ENCODE measurements around the gene SHE.
A peak's percentile ranks its signal among the peaks of the same experiment; 100 is the strongest.

Gene SHE

DNA sequence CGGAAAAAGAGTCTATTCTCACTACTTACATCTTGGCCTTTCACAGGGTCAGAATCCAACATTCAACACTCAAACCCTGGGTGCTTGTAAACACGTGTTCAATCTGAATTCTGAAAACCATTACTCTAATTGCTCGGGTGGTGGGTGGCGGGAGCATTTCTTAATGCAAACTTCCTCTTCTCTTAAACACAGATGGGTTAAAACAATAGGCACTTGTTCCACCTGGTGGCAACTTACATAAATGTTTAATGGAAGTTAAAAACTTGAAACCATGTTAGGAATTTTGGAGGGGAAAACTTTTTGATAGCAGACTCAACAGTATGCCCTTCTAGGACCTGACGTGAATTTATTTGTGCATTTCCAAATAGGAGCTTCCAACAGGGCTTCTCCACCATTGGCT is 23.6 kb downstream of the SHE start:
- DNase-seq (ENCODE audit: low spot score): no peak

DNA sequence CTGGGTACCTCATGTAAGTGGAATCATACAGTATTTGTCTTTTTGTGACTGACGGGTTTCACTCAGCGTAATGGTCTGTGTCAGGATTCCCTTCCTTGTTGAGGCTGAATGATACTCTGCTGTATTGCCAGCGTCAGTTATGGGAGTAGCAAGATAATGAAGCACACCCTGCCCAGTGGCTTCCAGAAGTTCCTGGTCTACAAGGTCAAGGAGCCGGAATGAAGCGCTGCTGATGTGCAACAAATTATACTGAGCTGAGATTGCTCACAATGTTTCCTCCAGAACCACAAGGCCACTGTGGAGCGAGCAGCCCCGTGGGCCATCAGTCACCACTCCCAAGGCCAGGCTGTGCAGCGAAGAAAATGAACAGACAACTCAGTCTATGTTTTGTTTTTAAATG is 24.2 kb downstream of the SHE start:
- DNase-seq (ENCODE audit: low spot score): no peak

DNA sequence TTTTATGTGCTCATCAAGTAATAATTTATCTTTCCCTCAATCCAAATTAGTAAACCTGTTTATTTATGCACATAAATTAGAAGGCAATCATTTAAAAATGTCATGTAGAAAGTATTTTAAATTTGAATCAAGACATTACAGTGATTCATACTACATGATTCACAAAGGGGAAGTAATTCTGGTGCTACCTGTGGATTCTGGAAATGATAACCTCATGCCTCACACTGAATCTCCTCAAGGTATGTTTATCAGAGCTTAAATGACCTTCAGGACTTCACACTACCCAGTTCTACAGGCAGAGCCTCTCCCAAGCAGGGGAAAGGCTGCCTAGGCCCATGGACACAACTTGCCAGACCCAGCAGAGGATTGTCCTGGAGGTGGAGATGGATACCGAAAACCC is 25.4 kb downstream of the SHE start:
- no peak for DNase-seq (ENCODE audit: low spot score)

DNA sequence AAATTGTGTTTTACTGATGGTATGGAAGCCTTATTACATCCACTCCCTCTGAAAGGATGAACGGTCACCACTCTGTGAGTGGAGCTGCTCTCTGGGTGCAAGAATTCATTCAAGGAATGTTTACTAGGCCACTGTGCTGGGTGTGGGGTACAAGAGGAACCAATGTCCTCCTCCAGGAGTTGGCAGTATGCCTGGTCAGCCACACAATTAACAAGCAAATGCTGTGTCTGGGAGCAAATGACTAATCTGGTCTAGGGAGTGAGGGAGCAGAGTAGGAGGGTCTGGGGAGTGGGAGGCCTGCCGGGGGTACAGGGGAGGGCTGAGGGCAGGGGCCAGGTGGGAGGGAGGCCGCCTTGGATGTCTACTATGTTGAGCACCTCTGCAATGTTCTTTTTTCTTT is 27.4 kb downstream of the SHE start:
- peak; percentile 26 for DNase-seq (ENCODE audit: low spot score)

DNA sequence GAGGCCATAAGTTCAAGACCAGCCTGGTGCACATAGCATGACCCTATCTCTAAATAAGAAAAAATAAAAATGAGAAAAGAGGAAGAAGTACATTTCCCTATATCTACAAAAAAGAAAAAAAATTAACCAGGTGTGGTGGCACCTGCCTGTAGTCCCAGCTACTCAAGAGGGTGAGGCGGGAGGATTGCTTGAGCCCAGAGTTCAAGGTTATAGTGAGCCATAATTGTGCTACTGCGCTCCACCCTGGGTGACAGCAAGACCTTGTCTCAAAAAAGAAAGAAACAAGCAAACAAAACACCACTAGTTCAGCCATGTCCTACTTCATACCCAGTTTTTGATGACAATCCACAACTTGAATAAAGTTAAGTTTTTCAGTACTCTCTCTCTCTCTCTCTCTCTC is 30.9 kb downstream of the SHE start:
- DNase-seq (ENCODE audit: low spot score): no peak

DNA sequence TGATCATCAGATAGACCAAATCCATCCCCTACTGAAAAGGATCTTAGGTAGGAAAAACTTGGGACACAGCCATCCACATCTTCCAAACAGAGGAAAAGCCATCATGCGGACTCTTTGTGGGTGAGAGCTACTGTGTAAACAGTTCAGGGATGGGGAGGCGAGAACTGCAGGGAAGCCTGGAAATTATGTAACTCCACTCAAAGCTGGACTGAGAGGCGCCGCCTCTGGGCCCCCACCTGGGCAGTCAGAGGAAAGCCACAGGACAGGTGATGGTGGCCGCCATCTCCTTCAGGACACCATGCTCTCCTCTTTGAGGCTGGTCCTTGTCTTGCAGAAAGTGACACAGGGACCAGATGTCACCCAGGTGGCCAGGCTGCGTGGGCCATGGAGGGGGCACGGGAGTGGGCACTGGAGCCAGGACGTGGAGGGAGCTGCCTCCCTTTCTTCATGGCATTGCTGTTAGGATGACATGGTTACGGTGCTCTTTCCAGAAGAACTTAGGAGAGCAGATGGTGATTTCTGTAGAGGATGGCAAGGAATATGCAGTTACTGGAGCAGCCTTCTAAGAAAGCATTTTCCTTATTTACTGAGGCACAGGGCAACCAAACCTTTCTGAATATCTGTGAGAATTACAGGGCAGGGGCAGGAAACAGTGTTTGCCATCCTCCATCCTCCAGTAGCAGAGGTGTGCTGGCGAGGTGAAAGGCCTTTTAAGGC is 32.2 kb downstream of the SHE start:
- no peak for DNase-seq (ENCODE audit: low spot score)

DNA sequence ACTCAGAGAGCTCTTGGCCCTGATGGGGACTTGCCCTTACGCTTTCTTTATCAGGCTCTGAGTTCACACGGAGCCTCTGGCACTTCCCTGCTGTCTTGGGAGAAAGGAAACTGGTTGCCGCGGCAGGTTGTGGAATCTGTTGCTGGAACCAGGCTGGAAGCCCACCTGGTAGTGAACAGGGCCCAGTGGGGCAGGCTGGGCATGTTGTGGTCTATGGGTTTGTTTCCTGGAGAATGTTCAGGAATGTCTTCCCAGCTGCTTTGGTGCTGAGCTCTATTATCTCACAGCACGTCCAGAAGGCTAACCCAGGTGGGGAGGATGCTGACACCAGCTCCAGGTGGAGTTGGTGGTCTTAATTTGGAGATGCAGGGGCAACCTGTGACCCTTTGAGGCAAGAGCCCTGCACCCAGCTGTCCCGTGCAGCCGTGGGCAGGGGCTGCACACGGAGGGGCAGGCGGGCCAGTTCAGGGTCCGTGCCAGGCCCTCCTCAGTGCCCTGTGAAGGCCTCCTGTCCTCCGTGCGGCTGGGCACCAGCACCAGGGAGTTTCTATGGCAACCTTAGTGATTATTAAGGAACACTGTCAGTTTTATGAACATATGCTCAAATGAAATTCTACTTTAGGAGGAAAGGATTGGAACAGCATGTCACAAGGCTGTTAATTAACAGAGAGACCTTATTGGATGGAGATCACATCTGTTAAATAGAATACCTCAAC is 33.5 kb downstream of the SHE start:
- DNase-seq (ENCODE audit: low spot score): peak; percentile 63

DNA sequence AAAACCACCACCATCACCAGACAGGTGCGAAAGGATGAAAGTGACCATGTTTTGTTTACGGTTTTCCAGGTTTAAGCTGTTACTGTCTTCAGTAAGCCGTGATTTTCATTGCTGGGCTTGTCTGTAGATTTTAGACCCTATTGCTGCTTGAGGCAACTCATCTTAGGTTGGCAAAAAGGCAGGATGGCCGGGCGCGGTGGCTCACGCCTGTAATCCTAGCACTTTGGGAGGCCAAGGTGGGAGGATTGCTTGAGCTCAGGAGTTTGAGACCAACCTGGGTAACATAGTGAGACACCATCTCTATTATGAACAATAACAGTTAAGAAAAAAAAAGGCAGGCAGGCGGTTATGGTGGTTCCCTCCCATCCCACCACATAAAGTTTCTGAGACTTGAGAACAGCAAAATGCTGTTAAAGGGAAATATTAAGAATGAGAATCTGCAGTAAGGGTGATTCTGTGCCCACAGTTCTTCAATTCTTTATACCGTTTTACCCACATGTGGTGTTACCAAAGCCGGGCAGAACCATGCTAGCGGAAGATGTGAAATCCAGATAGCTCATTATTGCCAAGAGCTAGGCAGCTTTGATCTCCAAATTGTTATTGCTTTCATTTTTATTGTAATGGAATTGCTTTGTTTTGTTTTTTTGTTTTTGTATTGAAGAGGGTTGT is 34.6 kb downstream of the SHE start:
- DNase-seq (ENCODE audit: low spot score): no peak

DNA sequence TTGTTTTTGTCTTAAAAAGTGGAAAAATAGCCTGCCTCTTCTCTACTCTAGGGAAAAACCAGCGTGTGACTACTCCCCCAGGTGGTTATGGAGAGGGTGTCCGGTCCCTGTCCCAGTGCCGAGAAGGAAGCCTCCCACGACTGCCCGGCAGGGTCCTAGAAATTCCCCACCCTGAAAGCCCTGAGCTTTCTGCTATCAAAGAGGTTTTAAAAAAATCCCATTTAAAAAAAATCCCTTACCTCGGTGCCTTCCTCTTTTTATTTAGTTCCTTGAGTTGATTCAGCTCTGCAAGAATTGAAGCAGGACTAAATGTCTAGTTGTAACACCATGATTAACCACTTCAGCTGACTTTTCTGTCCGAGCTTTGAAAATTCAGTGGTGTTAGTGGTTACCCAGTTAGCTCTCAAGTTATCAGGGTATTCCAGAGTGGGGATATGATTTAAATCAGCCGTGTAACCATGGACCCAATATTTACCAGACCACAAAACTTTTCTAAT is 35.2 kb downstream of the SHE start:
- no peak for DNase-seq (ENCODE audit: low spot score)

DNA sequence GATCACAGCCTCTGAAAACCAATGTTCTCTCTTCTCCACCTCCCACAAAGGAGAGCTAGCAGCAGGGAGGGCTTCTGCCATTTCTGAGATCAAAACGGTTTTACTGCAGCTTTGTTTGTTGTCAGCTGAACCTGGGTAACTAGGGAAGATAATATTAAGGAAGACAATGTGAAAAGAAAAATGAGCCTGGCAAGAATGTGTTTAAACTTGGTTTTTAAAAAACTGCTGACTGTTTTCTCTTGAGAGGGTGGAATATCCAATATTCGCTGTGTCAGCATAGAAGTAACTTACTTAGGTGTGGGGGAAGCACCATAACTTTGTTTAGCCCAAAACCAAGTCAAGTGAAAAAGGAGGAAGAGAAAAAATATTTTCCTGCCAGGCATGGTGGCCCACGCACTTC is 36.0 kb downstream of the SHE start:
- no peak for DNase-seq (ENCODE audit: low spot score)

DNA sequence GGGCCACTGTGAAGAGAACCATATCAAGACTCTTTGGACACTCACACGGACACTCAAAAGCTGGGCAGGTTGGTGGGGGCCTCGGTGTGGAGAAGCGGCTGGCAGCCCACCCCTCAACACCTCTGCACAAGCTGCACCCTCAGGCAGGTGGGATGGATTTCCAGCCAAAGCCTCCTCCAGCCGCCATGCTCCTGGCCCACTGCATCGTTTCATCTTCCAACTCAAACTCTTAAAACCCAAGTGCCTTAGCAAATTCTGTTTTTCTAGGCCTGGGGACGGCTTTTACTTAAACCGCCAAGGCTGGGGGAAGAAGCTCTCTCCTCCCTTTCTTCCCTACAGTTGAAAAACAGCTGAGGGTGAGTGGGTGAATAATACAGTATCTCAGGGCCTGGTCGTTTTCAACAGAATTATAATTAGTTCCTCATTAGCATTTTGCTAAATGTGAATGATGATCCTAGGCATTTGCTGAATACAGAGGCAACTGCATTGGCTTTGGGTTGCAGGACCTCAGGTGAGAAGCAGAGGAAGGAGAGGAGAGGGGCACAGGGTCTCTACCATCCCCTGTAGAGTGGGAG is 36.5 kb downstream of the SHE start:
- no peak for DNase-seq (ENCODE audit: low spot score)

DNA sequence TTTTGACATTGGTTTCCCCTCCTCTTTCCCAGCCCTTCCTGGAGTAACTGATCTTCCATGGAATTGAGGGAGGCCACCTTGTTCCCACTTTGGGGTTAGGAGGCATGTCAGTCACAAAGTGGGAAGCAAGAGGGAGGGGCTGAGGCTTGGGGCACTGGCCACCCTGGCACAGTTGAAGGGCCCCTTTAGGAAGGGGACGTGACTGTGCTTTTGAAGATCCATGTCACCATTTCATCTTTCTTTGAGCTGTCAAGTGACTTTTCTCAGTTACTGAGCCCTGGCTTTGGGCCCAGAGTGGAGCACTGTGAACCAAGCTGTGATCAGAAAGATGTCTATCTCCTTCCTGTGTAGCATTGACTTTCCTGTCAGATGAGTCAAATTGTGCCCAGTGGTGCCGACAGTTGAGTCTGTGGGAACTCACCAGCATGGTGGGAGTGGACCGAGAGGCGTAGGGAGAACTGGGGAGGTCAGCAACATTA is 38.7 kb downstream of the SHE start:
- no peak for DNase-seq (ENCODE audit: low spot score)

DNA sequence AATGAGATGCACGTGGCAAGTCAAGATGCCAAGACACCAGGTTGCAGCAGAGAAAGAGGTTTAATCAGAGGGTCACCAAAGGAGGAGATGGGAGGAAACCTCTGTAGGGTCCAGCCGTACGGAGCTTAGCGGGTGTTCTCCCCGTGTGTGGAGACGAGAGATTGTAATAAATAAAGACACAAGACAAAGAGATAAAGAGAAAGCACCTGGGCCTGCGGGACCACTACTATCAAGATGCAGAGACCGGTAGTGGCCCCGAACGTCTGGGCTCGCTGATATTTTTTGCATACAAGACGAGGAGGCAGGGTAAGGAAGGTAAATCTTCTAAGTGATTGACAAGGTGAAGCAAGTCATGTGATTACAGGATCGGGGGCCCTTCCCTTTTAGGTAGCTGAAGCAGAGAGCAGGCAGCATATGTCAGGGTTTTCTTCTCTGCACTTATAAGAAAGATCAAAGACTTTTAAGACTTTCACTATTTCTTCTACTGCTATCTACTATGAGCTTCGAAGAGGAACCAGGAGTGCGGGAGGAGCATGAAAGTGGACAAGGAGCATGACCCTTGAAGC is 41.4 kb downstream of the SHE start:
- no peak for DNase-seq (ENCODE audit: low spot score)

DNA sequence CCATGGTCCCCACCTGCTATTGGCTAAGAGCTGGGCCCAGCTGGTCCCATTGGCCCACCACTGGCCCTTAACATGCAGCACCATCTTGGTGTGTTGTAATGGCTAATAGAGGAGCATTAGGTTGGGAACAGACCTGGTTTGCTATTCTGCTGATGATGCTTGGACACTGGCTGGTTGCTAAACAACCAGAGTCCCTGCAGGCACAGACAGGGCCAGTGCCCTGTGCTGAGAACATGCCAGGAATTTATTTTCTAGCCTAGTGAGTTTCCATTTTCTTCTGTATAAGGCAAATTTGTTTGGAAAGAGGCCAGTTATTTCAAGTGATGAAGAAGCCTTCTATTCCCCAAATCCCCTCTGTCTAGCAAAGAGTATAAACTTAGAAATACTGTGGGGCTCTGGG is 43.1 kb downstream of the SHE start:
- DNase-seq (ENCODE audit: low spot score): peak; percentile 24

DNA sequence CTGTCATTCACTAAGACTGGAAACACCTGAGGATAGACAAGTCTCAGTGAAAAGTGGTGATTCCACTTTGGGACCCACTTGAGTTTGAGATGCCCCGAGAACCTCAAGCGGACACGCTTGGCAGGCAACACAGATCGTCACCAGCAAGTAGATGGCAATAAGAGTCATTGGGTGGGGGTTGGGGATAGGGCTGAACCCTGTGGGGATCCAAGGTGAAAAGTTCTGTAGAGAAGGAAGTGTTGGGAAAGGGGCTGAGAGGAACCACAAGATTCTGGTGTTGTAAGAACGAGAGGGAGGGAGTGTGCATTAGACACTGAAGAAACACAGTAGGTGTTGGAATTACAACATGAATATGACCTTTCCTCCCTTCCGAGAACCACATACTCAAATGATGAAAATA is 45.6 kb downstream of the SHE start:
- no peak for DNase-seq (ENCODE audit: low spot score)

DNA sequence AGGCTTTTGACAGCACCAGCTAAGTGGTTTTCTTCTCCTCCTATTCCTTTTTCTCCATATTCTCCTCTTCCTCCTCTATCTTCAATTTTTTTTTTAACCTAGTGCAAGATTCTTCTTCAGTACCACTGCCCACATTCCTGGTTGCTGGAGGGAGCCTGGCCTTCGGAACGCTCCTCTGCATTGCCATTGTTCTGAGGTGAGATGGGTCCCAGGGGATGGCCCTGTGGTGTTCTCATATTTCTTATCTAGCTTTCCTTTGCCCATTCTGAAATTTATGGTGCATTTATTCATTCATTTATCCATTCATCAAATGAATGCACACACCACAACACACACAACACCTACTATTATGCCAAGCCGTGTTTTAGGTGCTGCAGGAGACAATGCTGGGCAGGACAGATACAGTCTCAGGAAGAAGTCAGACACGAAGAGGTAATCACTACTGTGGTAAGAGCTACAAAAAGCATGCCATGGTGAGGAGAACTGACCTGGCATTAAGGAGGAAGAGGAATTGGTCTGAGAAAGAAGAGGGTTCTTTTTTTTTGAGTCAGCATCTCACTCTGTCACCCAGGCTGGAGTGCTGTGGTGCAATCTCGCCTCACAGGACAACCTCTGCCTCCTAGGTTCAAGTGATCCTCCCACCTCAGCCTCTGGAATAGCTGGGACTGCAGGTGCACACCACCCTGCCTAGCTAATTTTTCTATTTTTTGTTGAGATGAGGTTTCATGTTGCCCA is 47.7 kb downstream of the SHE start:
- DNase-seq (ENCODE audit: low spot score): no peak

DNA sequence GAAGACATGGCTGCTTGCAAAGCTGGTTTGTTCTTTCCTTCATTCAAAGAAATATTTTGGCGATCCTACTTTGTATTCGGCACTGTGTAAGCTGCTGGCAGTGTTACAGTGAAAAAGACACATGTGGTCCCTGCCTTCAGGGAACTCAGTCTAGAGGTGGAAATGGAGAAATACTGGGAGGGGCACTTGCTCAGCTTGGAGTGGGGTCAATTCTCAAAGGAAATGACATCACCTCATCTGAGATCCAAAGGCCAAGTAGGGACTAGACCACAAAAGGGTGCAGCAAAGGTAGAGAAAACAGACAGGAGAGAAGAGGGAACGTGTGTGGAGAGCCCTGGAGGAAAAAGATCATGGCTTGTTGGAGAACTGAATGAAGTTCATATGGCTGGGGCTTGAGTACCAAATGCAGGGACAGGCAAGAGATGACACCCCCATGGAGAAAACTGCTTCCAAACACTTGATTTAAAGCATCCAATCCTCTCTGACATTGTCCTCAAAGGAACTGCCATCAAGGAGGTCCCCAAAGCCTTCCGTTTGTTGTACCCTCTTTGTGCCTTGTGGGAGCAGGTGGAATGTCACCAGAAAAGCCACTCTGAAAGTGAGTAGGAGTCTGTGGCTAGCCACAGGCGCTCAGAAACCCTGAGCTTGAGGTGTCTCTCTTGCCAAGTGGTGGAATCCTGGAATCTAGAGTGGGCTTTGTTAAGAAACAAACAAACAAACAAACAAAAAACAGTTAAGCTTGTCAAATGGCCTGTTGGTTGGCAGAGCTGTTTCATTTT is 48.4 kb downstream of the SHE start:
- DNase-seq (ENCODE audit: low spot score): no peak

DNA sequence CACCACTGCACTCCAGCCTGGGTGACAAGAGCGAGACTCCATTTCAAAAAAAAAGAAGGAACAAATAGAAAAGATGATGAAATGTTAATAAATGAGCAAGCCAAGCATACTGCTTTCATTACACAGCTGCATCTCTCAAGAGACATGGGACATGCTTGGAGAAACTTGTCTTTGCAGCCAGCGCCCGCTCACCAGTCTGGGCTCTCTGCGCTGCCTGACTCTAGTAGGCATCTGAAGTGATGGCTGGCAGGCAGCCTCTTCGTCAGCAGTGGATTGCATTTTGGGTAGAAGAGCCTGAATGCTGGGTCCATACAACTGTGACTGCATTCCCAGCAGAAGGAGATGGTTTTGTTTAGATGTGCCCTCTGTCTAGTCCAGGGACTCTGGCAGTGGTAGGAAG is 49.1 kb downstream of the SHE start:
- DNase-seq (ENCODE audit: low spot score): no peak

DNA sequence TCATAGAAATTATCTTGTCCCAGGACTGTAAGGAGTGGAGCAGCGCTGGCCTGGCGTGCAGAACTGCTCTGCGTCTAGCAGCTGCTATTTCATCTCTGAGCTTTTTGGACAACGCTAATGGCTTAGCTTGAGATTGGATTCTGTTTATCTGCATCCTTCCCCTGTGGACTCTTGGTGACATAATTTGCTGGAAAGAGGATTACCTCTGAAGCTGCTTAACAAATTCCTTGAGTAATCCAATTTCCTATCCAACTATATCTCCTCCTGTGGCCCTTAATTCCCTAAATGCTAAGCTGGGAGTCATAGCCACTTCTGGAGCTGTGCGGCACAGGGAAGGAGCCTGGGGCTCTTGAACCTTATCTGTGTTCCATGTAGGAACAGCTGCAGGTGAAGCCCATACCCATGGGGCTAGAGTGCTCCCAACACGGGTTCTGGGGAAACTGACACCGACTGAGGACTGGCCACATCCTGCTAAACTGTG is 53.8 kb downstream of the SHE start:
- peak; percentile 20 for DNase-seq (ENCODE audit: low spot score)

DNA sequence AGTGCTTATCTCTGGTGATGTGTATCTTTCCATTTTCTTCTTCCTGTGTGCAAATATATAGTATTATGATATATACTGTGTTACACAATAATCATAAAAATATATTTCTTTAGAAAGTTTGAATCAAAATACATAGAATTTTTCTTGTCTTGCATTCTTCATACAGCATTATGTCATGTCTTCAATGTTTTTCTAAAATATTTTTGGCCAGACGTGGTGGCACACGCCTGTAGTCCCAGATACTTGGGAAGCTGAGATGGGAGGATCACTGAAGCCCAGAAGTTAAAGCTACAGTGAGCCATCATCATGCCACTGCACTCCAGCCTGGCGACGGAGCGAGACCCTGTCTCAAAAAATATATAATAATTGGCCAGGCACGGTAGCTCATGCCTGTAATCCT is 55.4 kb downstream of the SHE start:
- no peak for DNase-seq (ENCODE audit: low spot score)

DNA sequence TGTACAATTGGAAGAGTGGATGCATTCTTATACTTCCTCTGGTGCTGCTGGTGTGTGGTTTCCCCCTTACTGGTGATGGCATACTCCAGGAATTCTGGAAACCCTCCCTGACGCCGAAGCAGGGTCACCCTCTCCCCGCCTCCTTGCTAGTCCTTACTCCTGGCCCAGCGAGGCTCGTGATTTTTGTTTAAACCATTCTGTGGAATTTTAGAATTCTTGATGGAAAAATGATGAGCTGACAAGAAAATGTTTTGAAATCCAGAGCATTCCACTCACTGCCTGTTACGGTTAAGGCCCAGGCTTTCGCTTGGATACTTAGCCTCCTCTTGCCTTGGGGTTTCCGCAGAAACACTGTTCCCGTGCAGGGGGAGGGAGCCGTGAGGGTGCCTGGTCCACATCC is 55.9 kb downstream of the SHE start:
- no peak for DNase-seq (ENCODE audit: low spot score)
